Non-pigmented ciliary epithelial cell (primary cell): ENCODE results near the gene SLC26A11.
"Not testable (repeated sequence)": the region's sequence is repeated elsewhere in the genome, so short reads cannot be mapped to it uniquely, and the experiment has no call there.

Source experiments
- DNase-seq: peaks from one replicate; pipeline ENCODE4 v3.0.0-alpha.2; 2010; ENCODE audit warnings: low read depth

SLC26A11 gene

GRCh38 chr17:80285237-80285920, 65.2 kb downstream of the SLC26A11 start:
- no peak for DNase-seq

- no peak for DNase-seq
These were observed 66.4 kb downstream of the SLC26A11 start for GRCh38 chr17:80286638-80286960.

- DNase-seq: no peak
These were observed 66.8 kb downstream of the SLC26A11 start for GRCh38 chr17:80287038-80287437.

- DNase-seq: no peak
These were observed 67.8 kb downstream of the SLC26A11 start for GRCh38 chr17:80287806-80288567.

GRCh38 chr17:80289616-80290015, 69.4 kb downstream of the SLC26A11 start:
- DNase-seq: no peak

- DNase-seq: no peak
These were observed 69.9 kb downstream of the SLC26A11 start for GRCh38 chr17:80290156-80290555.

GRCh38 chr17:80291260-80291659, 71.0 kb downstream of the SLC26A11 start:
- DNase-seq: no peak

GRCh38 chr17:80291691-80292487, 71.7 kb downstream of the SLC26A11 start:
- DNase-seq: no peak

GRCh38 chr17:80292521-80292971, 72.3 kb downstream of the SLC26A11 start:
- DNase-seq: no peak

- no peak for DNase-seq
These were observed 74.0 kb downstream of the SLC26A11 start for GRCh38 chr17:80294210-80294609.

GRCh38 chr17:80294653-80295052, 74.4 kb downstream of the SLC26A11 start:
- no peak for DNase-seq

GRCh38 chr17:80295146-80295545, 74.9 kb downstream of the SLC26A11 start:
- no peak for DNase-seq

GRCh38 chr17:80295559-80295958, 75.3 kb downstream of the SLC26A11 start:
- DNase-seq: no peak

- DNase-seq: no peak
These were observed 76.0 kb downstream of the SLC26A11 start for GRCh38 chr17:80296221-80296620.

- no peak for DNase-seq
These were observed 77.9 kb downstream of the SLC26A11 start for GRCh38 chr17:80297996-80298560.

GRCh38 chr17:80299350-80300100, 79.3 kb downstream of the SLC26A11 start:
- not testable (repeated sequence) for DNase-seq

GRCh38 chr17:80300756-80301155, 80.5 kb downstream of the SLC26A11 start:
- DNase-seq: not testable (repeated sequence)
